M059J (cell line): ENCODE results near the gene ABHD11. TPM values are rescaled to one million over a fixed set of nuclear protein-coding genes. Genes with fewer than 3 reads are reported as not detected.
"Not testable (repeated sequence)": the region's sequence is repeated elsewhere in the genome, so short reads cannot be mapped to it uniquely, and the experiment has no call there.

Experiments
- DNase-seq: peaks from one replicate; pipeline ENCODE4 v3.0.0-alpha.2; 2012; ENCODE audit warnings: low read depth
- total RNA-seq: library from RNA; depleted of rRNA; stranded (reverse); fragments of >200 nt; shearing (Covaris generic); gene quantifications from 2 replicates; pipeline ENCODE4 v1.2.3, GENCODE V29; 2014

Gene ABHD11
- total RNA-seq, 1 experiment from 2014 or later, result 32.2 TPM

GRCh38 chr7:73742753-73743641 lies 4.4 kb upstream of the ABHD11 start:
- peak; percentile 70 for DNase-seq

- DNase-seq, result no peak
Observed at GRCh38 chr7:73742338-73742752, 3.7 kb upstream of the ABHD11 start.

GRCh38 chr7:73741600-73741999 lies 3.0 kb upstream of the ABHD11 start:
- DNase-seq, result no peak

GRCh38 chr7:73740771-73741170 lies 2.2 kb upstream of the ABHD11 start:
- DNase-seq, result no peak

GRCh38 chr7:73740212-73740611 lies 1.6 kb upstream of the ABHD11 start:
- no peak for DNase-seq

- DNase-seq, result no peak
Observed at GRCh38 chr7:73739387-73739767, 775 bp upstream of the ABHD11 start.

- peak; percentile 66 for DNase-seq
Observed at GRCh38 chr7:73738220-73738611, 386 bp downstream of the ABHD11 start.

GRCh38 chr7:73737491-73738219 lies 947 bp downstream of the ABHD11 start:
- DNase-seq, result no peak

GRCh38 chr7:73736885-73737284 lies 1.7 kb downstream of the ABHD11 start:
- DNase-seq, result no peak

- no peak for DNase-seq
Observed at GRCh38 chr7:73735528-73735905, 3.1 kb downstream of the ABHD11 start.

GRCh38 chr7:73734619-73735527 lies 3.7 kb downstream of the ABHD11 start:
- peak; percentile 86 for DNase-seq

- no peak for DNase-seq
Observed at GRCh38 chr7:73732397-73732796, 6.2 kb downstream of the ABHD11 start.

GRCh38 chr7:73730485-73730884 lies 8.1 kb downstream of the ABHD11 start:
- DNase-seq, result no peak

GRCh38 chr7:73728551-73728950 lies 10.1 kb downstream of the ABHD11 start:
- no peak for DNase-seq

- no peak for DNase-seq
Observed at GRCh38 chr7:73727952-73728351, 10.7 kb downstream of the ABHD11 start.

GRCh38 chr7:73726083-73726466 lies 12.5 kb downstream of the ABHD11 start:
- no peak for DNase-seq

GRCh38 chr7:73723813-73724212 lies 14.8 kb downstream of the ABHD11 start:
- no peak for DNase-seq

- DNase-seq, result no peak
Observed at GRCh38 chr7:73722785-73723184, 15.8 kb downstream of the ABHD11 start.

- peak; percentile 52 for DNase-seq
Observed at GRCh38 chr7:73722182-73722581, 16.4 kb downstream of the ABHD11 start.

- peak; percentile 85 for DNase-seq
Observed at GRCh38 chr7:73721377-73721817, 17.2 kb downstream of the ABHD11 start.

- not testable (repeated sequence) for DNase-seq
Observed at GRCh38 chr7:73720443-73720842, 18.2 kb downstream of the ABHD11 start.

GRCh38 chr7:73719806-73720169 lies 18.8 kb downstream of the ABHD11 start:
- no peak for DNase-seq
